ENCODE data around the gene KCNK17. TPM values are rescaled to one million over a fixed set of nuclear protein-coding genes. Genes with fewer than 3 reads are reported as not detected.

KCNK17 gene
- total RNA-seq, 1 experiment from 2014 or later, result not detected

- intact Hi-C loops (cut with micrococcal nuclease), result no loop called here
- POLR2A ChIA-PET, result no interaction called here
- H3K4me1 ChIP-seq (ENCODE audit: control insufficient read depth in 1 of 2, insufficient read depth in 2 of 2, low read length in 2 of 2), result no peaks in the 10 kb centered on the region
- no peaks in the 10 kb centered on the region for H3K9me3 ChIP-seq (ENCODE audit: control insufficient read depth in 1 of 2, insufficient read depth in 1 of 2, low read depth in 1 of 2, low read length in 2 of 2)
- H4K20me1 ChIP-seq (ENCODE audit: insufficient read depth), result no peaks in the 10 kb centered on the region
- no peaks in the 10 kb centered on the region for H3K79me2 ChIP-seq (ENCODE audit: insufficient read depth, low read length)
- ATAC-seq (no peak), DNase-seq (ENCODE audit: low read depth, low spot score) (no peak)
- H3K9ac ChIP-seq (ENCODE audit: low read length), result no peak overlapping the region
- no peaks in the 10 kb centered on the region for H3K36me3 ChIP-seq (ENCODE audit: control insufficient read depth in 1 of 2, insufficient read depth in 2 of 2, low read length in 2 of 2)
- 0 out of 2 replicates have a peak, but pooled peaks cover 5% of the 10 kb centered on the region for H3K27me3 ChIP-seq (ENCODE audit: insufficient read depth, low read length)
- H2AFZ ChIP-seq (ENCODE audit: low read depth, low read length, poor library complexity, severe bottlenecking), result no peak overlapping the region
- H3K9me2 ChIP-seq (ENCODE audit: insufficient read depth), result no peaks in the 10 kb centered on the region
- H3K4me3 ChIP-seq (replicated peaks in 1 of 2; ENCODE audit: low read depth in 1 of 2, low read length in 2 of 2), result no peak overlapping the region
- no peak overlapping the region for H3K27ac ChIP-seq (ENCODE audit: low read depth, low read length)
- no peak overlapping the region for H3K4me2 ChIP-seq (ENCODE audit: low read length)
- no TSS peak for BruUV-seq (replicated peaks)
- CTCF ChIA-PET, result no interaction called here
- RAD21 ChIA-PET (ENCODE audit: low non-redundant PET in 1 of 2, low total read pairs in 2 of 2, uncharacterized antibody in 2 of 2, unreplicated experiment in 2 of 2), result no interaction called here
- no peak for TF ChIP-seq JUND (IDR thresholded peaks at IDR 0.05)
- TF ChIP-seq RAD21 (IDR thresholded peaks at IDR 0.05; ENCODE audit: low read depth), result no peak
- TF ChIP-seq REST (IDR thresholded peaks at IDR 0.05; ENCODE audit: low read depth), result no peak
- no peak for TF ChIP-seq EZH2 (IDR thresholded peaks at IDR 0.05)
- no peak for TF ChIP-seq ZBTB33 (IDR thresholded peaks at IDR 0.05; ENCODE audit: extremely low read depth, insufficient replicate concordance, low read length)
- no peak for TF ChIP-seq EGR1 (IDR thresholded peaks at IDR 0.05; ENCODE audit: low read depth)
Measured at GRCh38 chr6:39260456-39260855, 53.8 kb downstream of the KCNK17 start.
